ENCODE data around the gene ANKRD18B.
"Not testable (repeated sequence)": the region's sequence is repeated elsewhere in the genome, so short reads cannot be mapped to it uniquely, and the experiment has no call there.

Gene ANKRD18B

DNA sequence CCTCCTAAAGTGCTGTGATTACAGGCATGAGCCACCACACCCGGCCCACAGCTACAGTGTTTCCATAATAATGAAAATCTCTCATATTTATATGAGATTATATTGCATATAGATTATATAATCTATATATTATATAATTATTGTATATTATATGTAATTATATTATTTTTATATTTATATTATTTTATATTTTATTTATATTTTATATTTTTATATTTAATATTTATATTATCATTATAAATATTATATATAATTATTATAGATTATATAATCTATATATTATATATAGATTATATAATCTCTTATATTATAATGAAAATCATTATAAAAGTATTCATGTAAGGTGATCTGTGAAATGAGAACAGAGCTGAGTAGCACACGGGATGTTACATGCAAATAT, 11.5 kb downstream of the ANKRD18B start:
- Histone ChIP-seq H3K9me3 (ENCODE audit: severe bottlenecking) (no peaks in the 10 kb centered on the region), H3K4me1 (ENCODE audit: insufficient read depth, poor library complexity, severe bottlenecking) (no peaks in the 10 kb centered on the region), H3K27ac (ENCODE audit: poor library complexity, severe bottlenecking) (no peak overlapping the region), H3K27me3 (ENCODE audit: insufficient read depth, poor library complexity, severe bottlenecking) (no peaks in the 10 kb centered on the region), H3K36me3 (ENCODE audit: low read depth) (peaks cover 13% of the 10 kb centered on the region), H3K4me3 (ENCODE audit: severe bottlenecking) (no peak overlapping the region)
- DNase-seq (ENCODE audit: low spot score) (no peak), ATAC-seq (ENCODE audit: low read depth) (no peak)
- TF ChIP-seq, protein P1, sequence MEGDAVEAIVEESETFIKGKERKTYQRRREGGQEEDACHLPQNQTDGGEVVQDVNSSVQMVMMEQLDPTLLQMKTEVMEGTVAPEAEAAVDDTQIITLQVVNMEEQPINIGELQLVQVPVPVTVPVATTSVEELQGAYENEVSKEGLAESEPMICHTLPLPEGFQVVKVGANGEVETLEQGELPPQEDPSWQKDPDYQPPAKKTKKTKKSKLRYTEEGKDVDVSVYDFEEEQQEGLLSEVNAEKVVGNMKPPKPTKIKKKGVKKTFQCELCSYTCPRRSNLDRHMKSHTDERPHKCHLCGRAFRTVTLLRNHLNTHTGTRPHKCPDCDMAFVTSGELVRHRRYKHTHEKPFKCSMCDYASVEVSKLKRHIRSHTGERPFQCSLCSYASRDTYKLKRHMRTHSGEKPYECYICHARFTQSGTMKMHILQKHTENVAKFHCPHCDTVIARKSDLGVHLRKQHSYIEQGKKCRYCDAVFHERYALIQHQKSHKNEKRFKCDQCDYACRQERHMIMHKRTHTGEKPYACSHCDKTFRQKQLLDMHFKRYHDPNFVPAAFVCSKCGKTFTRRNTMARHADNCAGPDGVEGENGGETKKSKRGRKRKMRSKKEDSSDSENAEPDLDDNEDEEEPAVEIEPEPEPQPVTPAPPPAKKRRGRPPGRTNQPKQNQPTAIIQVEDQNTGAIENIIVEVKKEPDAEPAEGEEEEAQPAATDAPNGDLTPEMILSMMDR (IDR thresholded peaks at IDR 0.05; ENCODE audit: poor library complexity, severe bottlenecking) = no peak

DNA sequence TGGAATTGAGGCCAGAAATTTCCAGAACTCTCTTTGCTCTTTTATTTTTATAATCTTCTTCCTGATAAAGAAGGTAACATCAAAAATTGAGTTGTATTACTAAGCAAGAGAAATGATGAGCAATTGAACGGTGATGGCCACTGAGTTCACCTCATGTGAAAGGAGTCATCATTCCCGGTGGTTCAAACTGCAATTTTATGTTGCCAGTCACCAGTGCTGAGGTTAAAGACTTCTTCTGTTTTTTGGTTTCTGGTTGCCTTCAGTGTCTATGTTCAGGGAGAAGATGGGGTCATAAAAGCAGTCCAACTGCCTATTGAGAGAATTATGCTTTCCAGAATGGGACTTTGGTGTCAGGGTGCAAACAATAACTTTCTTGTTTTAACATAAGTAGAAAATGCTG, 19.4 kb downstream of the ANKRD18B start:
- ATAC-seq (ENCODE audit: low read depth); H3K27ac ChIP-seq (ENCODE audit: poor library complexity, severe bottlenecking); DNase-seq (ENCODE audit: low spot score); H3K4me3 ChIP-seq (ENCODE audit: severe bottlenecking); H3K4me1 ChIP-seq (ENCODE audit: insufficient read depth, poor library complexity, severe bottlenecking); H3K27me3 ChIP-seq (ENCODE audit: insufficient read depth, poor library complexity, severe bottlenecking); H3K36me3 ChIP-seq (ENCODE audit: low read depth); H3K9me3 ChIP-seq (ENCODE audit: severe bottlenecking): not testable (repeated sequence)

DNA sequence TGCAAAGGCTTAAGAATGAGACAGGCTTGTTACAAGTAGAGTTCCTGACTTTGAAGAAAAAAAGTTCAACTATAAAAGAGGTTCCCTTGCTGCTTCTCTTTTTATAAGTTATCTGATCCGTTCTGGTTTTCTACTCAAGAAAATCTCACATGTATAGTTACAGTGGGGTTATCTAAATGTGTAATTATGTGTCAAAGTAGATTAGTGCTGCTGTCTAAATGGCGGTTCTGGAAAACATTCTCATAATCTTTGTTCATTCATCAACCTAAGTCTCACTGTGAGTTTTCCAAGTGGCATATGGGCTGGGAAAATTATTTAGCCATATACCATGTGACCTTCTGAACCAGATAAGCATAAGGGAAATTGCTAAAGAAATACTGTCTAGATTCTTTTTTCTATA, 21.7 kb downstream of the ANKRD18B start:
- H3K9me3 ChIP-seq (ENCODE audit: severe bottlenecking); ATAC-seq (ENCODE audit: low read depth); DNase-seq (ENCODE audit: low spot score); H3K27ac ChIP-seq (ENCODE audit: poor library complexity, severe bottlenecking); H3K4me3 ChIP-seq (ENCODE audit: severe bottlenecking); H3K27me3 ChIP-seq (ENCODE audit: insufficient read depth, poor library complexity, severe bottlenecking): not testable (repeated sequence)
- H3K36me3 ChIP-seq (ENCODE audit: low read depth) = peaks cover 20% of the 10 kb centered on the region
- H3K4me1 ChIP-seq (ENCODE audit: insufficient read depth, poor library complexity, severe bottlenecking) = peaks cover 17% of the 10 kb centered on the region

DNA sequence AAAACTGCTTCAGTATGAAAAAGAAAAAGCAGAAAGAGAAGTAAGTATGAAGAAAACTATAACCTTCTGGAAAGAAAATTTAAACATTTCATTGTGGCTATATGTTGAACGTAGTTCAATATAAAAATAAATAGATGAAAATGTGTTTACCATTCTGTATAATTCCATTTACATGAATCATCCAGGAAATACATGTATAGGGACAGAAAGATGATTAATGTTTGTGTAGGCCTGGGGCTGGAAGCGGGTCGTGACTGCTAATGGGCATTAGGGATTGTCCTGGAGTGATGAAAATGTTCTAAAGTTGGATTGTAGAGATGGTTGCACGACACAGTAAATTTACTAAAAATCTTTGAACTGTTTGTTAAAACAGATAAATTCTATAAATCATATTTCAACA, 24.8 kb downstream of the ANKRD18B start:
- H3K27me3 ChIP-seq (ENCODE audit: insufficient read depth, poor library complexity, severe bottlenecking); H3K9me3 ChIP-seq (ENCODE audit: severe bottlenecking); DNase-seq (ENCODE audit: low spot score); H3K4me3 ChIP-seq (ENCODE audit: severe bottlenecking): not testable (repeated sequence)
- Histone ChIP-seq H3K36me3 (ENCODE audit: low read depth) (peaks cover 24% of the 10 kb centered on the region), H3K4me1 (ENCODE audit: insufficient read depth, poor library complexity, severe bottlenecking) (peaks cover 20% of the 10 kb centered on the region), H3K27ac (ENCODE audit: poor library complexity, severe bottlenecking) (peak overlapping the region; percentile 76)
- ATAC-seq (ENCODE audit: low read depth) = peak; percentile 74

DNA sequence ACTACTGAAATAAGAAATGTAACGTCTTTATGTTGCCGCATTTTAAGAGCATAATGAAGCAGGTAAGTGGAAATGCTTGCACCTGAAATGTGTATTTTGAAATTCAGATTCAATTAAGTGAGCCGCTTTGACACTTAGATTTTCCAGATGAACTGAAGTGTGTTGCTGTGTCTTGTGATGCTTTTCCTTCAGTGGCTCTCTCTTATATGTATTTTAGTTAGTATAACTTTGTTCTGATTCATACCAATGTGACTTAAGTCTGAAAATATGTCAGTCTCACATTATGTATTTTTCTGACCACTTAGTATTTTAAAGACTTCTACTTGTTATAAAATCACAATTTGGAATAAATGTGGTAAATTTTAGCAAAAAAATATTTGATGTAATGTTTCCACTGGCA, 25.4 kb downstream of the ANKRD18B start:
- Histone ChIP-seq H3K36me3 (ENCODE audit: low read depth) (peaks cover 24% of the 10 kb centered on the region), H3K27ac (ENCODE audit: poor library complexity, severe bottlenecking) (peak overlapping the region; percentile 76), H3K4me1 (ENCODE audit: insufficient read depth, poor library complexity, severe bottlenecking) (peaks cover 20% of the 10 kb centered on the region)
- not testable (repeated sequence) for H3K27me3 ChIP-seq (ENCODE audit: insufficient read depth, poor library complexity, severe bottlenecking); H3K9me3 ChIP-seq (ENCODE audit: severe bottlenecking); H3K4me3 ChIP-seq (ENCODE audit: severe bottlenecking); DNase-seq (ENCODE audit: low spot score)
- ATAC-seq (ENCODE audit: low read depth) = peak; percentile 70

DNA sequence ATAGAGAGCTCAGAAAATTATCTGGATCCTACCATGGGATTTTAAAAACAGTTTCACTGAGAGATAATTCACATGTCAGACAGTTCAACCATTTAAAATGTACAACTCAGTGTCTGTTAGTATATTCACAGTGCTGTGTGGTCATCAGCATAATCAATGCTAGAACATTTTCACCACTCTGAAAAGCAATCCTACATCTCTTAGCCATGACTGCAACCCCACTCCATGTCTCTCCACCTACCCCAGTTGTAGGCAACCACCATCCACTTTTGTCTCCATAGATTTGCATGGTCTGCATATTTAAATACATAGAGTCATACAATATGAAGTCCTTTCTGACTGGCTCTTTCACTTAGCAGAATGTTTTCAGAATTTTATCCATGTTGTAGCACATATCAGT, 27.1 kb downstream of the ANKRD18B start:
- Histone ChIP-seq H3K36me3 (ENCODE audit: low read depth) (peaks cover 24% of the 10 kb centered on the region), H3K4me1 (ENCODE audit: insufficient read depth, poor library complexity, severe bottlenecking) (peaks cover 20% of the 10 kb centered on the region)
- not testable (repeated sequence) for H3K27me3 ChIP-seq (ENCODE audit: insufficient read depth, poor library complexity, severe bottlenecking); H3K4me3 ChIP-seq (ENCODE audit: severe bottlenecking); H3K27ac ChIP-seq (ENCODE audit: poor library complexity, severe bottlenecking); H3K9me3 ChIP-seq (ENCODE audit: severe bottlenecking); ATAC-seq (ENCODE audit: low read depth); DNase-seq (ENCODE audit: low spot score)

DNA sequence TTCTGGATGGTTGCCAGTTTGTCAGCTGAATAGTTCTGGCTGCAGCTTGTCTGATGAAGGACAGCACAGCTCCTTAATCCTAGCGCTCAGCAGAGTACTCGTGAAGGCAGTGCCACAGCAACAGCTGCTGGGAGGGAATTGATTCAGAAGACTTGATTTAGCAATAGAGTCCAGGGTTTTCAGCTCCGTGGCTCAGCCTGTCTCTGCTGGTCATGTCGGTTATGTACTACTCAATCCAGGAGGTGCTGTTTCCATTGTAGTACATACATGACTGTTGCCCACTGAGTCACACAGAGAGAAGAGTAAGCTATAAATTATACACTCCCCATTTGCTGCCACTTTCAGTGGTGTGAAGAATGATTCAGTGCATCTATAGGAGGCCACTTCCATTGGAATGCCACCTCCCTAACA, 28.3 kb downstream of the ANKRD18B start:
- H3K27ac ChIP-seq (ENCODE audit: poor library complexity, severe bottlenecking); H3K4me3 ChIP-seq (ENCODE audit: severe bottlenecking); H3K27me3 ChIP-seq (ENCODE audit: insufficient read depth, poor library complexity, severe bottlenecking); DNase-seq (ENCODE audit: low spot score); H3K9me3 ChIP-seq (ENCODE audit: severe bottlenecking): not testable (repeated sequence)
- Histone ChIP-seq H3K36me3 (ENCODE audit: low read depth) (peaks cover 24% of the 10 kb centered on the region), H3K4me1 (ENCODE audit: insufficient read depth, poor library complexity, severe bottlenecking) (peaks cover 20% of the 10 kb centered on the region)
- ATAC-seq (ENCODE audit: low read depth) = peak; percentile 77

DNA sequence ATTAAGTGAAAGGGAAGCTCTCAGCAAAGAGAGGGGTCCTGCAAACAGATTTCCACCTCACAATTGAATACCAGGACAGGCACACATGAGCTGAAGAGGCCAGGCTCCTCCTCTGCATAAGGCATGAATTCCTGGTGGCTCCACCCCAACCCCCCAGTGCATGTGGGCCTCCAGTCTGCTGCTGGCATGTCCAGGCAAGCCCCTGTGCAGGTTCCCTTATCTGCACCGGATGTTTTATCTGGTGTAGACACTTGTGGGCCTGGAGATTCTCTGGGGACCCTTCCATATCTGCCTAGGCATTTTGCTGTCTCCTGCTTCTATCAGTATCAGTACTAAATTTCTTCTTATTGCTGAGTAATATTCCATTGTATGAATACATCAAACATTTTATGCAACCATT, 36.2 kb downstream of the ANKRD18B start:
- not testable (repeated sequence) for H3K27ac ChIP-seq (ENCODE audit: poor library complexity, severe bottlenecking); H3K4me1 ChIP-seq (ENCODE audit: insufficient read depth, poor library complexity, severe bottlenecking); H3K9me3 ChIP-seq (ENCODE audit: severe bottlenecking); H3K36me3 ChIP-seq (ENCODE audit: low read depth); DNase-seq (ENCODE audit: low spot score); H3K27me3 ChIP-seq (ENCODE audit: insufficient read depth, poor library complexity, severe bottlenecking); H3K4me3 ChIP-seq (ENCODE audit: severe bottlenecking)
- ATAC-seq (ENCODE audit: low read depth) = peak; percentile 40; the same call in 2 of the 3 replicates

DNA sequence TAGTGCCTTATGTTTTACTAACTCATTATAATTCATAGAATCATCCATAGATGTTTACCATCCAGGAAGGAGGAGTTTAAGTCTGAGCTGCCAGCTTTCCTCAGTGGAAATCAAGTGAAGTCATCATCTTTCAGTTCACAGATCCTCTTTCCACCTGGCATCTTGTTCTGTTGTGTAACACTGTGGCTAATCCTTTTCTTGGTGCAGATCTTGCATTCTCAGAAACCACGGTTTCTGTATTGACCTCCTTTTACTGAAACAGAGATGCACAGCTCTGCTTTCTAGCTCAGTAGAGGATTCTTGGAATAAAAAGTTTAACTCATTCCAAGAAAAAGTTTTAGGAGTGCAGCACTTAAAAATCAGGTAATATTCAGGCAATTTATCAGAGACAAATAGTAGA, 38.1 kb downstream of the ANKRD18B start:
- H3K4me3 ChIP-seq (ENCODE audit: severe bottlenecking); H3K36me3 ChIP-seq (ENCODE audit: low read depth); H3K9me3 ChIP-seq (ENCODE audit: severe bottlenecking); H3K4me1 ChIP-seq (ENCODE audit: insufficient read depth, poor library complexity, severe bottlenecking); H3K27ac ChIP-seq (ENCODE audit: poor library complexity, severe bottlenecking); H3K27me3 ChIP-seq (ENCODE audit: insufficient read depth, poor library complexity, severe bottlenecking); ATAC-seq (ENCODE audit: low read depth); DNase-seq (ENCODE audit: low spot score): not testable (repeated sequence)

DNA sequence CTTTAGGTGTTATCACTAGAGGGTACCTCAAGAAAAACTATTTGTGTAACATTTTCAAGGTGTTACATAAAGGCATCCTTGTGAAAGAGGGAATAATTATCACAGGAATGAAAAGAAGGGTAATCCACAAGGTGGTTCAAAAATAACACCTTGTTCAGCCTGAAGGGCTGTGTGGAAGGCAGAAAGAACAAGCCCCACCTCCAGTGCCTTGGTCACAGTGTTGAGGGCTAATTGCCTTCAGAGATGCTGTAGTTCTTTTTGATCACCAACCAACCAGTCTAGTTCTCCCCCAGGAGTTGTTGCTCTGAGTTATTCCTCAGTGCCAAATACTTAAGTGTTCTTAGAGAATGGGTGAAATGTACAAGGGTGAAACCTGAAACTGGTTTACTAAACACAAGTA, 43.7 kb downstream of the ANKRD18B start:
- H3K36me3 ChIP-seq (ENCODE audit: low read depth) = peaks cover 25% of the 10 kb centered on the region
- H3K27me3 ChIP-seq (ENCODE audit: insufficient read depth, poor library complexity, severe bottlenecking); ATAC-seq (ENCODE audit: low read depth); H3K4me3 ChIP-seq (ENCODE audit: severe bottlenecking); H3K9me3 ChIP-seq (ENCODE audit: severe bottlenecking); DNase-seq (ENCODE audit: low spot score); H3K27ac ChIP-seq (ENCODE audit: poor library complexity, severe bottlenecking); H3K4me1 ChIP-seq (ENCODE audit: insufficient read depth, poor library complexity, severe bottlenecking): not testable (repeated sequence)

DNA sequence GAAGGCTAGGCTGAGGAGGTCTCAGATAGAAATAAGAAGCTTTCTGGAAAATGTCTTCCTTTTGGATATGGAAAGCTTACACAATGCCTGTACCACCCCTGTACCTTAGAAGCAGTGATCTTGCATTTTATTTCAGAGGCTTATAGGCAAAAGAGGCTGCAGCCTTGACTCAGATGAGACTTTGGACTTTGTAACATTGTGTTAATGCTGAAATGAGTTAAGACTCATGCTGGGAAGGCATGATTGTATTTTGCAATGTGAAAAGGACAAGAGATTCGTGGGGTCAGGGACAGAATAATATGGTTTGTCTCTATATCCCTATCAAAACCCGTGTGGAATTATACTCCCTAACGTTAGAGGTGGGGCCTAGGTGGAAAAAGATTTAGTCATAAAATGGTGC, 53.7 kb downstream of the ANKRD18B start:
- H3K27me3 ChIP-seq (ENCODE audit: insufficient read depth, poor library complexity, severe bottlenecking); H3K4me3 ChIP-seq (ENCODE audit: severe bottlenecking); H3K36me3 ChIP-seq (ENCODE audit: low read depth); H3K9me3 ChIP-seq (ENCODE audit: severe bottlenecking); ATAC-seq (ENCODE audit: low read depth); DNase-seq (ENCODE audit: low spot score); H3K27ac ChIP-seq (ENCODE audit: poor library complexity, severe bottlenecking); H3K4me1 ChIP-seq (ENCODE audit: insufficient read depth, poor library complexity, severe bottlenecking): not testable (repeated sequence)

All from RWPE2 (cell line).